LNCaP clone FGC (cell line): ENCODE data around the gene PABPC1L2A.
"Not testable (repeated sequence)": the region's sequence is repeated elsewhere in the genome, so short reads cannot be mapped to it uniquely, and the experiment has no call there.

Experiments used
- DNase-seq: peaks from one replicate; pipeline ENCODE4 v3.0.0-alpha.2; 2011; ENCODE audit warnings: low read depth
- H3K4me3 ChIP-seq: 2 replicates; pipeline ENCODE4 v1.5.1; 2011; ENCODE audit warnings: mild to moderate bottlenecking, low read depth, low read length, control low read depth
- CTCF ChIP-seq: IDR thresholded peaks from 2 replicates; pipeline ENCODE4 v1.5.1; 2012; ENCODE audit warnings: mild to moderate bottlenecking; ENCODE audit not compliant: control insufficient read depth, insufficient read depth; ENCODE audit errors: extremely low read depth

The PABPC1L2A gene

GRCh38 chrX:73079024-73079562 lies at the start of gene PABPC1L2A:
Gene PABPC1L2A (minus strand): TSS chrX:73079512. CDS start chrX:73079386, 126 bp downstream.
- H3K4me3 ChIP-seq, DNase-seq: not testable (repeated sequence)

GRCh38 chrX:73127700-73128241 lies 48.5 kb upstream of the PABPC1L2A start:
- DNase-seq, result no peak
- no peak for TF ChIP-seq CTCF
- H3K4me3 ChIP-seq, result no peak overlapping the region

- no peak for TF ChIP-seq CTCF
- DNase-seq, result no peak
- no peak overlapping the region for H3K4me3 ChIP-seq
Observed at GRCh38 chrX:73126240-73126639, 46.9 kb upstream of the PABPC1L2A start.

GRCh38 chrX:73099505-73099904 lies 20.2 kb upstream of the PABPC1L2A start:
- H3K4me3 ChIP-seq, DNase-seq: not testable (repeated sequence)

GRCh38 chrX:73086766-73087165 lies 7.5 kb upstream of the PABPC1L2A start:
- not testable (repeated sequence) for DNase-seq, H3K4me3 ChIP-seq
- TF ChIP-seq CTCF, result peak; percentile 29; the same call in 1 of the 2 replicates

GRCh38 chrX:73079884-73080283 lies 572 bp upstream of the PABPC1L2A start:
- not testable (repeated sequence) for H3K4me3 ChIP-seq, DNase-seq

- DNase-seq, H3K4me3 ChIP-seq: not testable (repeated sequence)
Observed at GRCh38 chrX:73078597-73078996, 715 bp downstream of the PABPC1L2A start.

- H3K4me3 ChIP-seq, result no peak overlapping the region
- DNase-seq, result no peak
- TF ChIP-seq CTCF, result no peak
Observed at GRCh38 chrX:73076838-73077237, 2.5 kb downstream of the PABPC1L2A start.

GRCh38 chrX:73069365-73070035 lies 9.8 kb downstream of the PABPC1L2A start:
- no peak for TF ChIP-seq CTCF
- H3K4me3 ChIP-seq, result no peak overlapping the region
- no peak for DNase-seq
